Activated naive CD4-positive, alpha-beta T cell treated with anti-CD3 and anti-CD28 coated beads, Interleukin-2, amount 50 U/mL, for 16 hours (primary cell): ENCODE results near the gene GALNT2.

ENCODE experiments used
- DNase-seq: peaks from one replicate; pipeline ENCODE4 v3.0.0-alpha.2; 2020

The GALNT2 gene

DNA sequence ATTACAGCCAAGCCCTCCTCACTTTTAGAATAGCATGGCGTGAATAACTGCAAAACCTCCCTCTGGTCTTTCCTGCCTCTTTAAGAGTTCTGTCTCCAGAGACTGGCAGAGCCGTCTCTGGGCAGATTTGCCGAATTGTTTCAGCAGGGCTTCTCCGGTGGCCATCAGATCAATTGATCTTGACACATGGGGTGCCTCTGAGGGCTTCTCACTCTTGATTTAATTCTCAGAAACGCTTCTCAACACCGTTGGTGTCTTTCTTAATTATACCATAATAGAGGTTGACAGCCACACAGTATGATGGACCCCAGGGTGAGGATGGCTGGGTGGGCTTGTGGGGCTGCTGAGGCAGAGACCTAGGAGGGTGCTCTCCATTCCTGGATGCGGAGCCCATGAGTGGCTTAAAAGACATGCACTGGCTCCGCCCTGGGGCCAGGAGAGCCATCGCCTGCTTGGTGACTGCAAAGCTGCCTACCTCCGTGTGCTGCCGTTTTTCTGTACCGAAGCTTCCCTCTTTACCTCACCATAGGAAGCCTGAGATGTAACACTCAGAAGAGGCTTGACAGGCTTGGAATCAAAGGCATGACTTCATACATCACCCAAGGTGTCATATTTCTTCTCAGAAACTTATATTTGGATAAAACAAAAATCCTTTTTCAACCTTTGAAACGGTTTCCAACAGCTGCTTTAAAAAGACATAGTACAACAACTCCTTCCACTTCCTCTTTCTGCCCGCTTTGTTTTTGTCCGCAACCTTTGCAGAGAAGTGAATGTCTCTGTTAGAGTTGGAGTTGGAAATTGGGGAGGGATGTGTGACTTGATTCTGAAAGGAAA lies 82.9 kb downstream of the GALNT2 start:
- no peak for DNase-seq

DNA sequence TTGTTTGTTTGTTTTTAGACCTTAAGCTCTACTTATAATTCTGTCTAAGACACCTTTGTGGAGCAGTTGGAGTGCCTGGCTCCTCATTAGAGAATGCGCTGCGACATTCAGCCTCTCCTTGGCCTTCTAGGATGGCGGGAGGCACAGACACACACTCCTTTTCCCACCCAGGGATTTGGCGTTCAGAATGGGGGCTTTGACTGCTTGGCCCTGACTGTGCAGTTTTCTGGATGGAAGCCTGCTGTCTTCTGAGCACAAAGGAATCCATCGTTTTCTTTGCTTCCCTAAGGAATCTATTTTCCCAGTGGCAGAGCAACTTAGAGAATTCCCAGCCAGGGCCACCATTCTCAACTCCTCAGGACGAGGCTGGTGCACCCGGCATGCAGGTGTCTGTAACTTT lies 83.6 kb downstream of the GALNT2 start:
- no peak for DNase-seq

DNA sequence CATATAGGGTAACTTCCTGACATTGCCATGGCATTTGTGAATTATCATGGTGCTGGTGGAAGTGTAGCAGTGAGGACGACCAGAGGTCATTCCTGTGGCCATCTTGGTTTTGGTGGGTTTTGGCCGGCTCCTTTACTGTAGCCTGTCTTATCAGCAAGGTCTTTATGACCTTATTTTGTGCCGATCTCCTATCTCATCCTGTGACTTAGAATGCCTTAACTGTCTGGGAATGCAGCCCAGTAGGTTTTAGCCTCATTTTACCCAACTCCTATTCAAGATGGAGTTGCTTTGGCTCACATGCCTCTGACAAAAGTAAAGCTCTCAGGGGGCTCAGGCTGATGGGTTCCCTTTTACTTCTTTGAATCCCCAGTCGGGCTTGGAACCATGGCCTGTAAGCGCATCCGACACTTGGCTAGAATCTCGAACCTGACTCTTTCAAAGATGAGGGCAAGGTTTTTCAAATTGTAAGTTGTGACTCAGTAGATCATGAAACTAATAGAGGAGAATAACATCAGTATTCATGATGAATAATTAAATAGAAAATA lies 85.0 kb downstream of the GALNT2 start:
- no peak for DNase-seq

DNA sequence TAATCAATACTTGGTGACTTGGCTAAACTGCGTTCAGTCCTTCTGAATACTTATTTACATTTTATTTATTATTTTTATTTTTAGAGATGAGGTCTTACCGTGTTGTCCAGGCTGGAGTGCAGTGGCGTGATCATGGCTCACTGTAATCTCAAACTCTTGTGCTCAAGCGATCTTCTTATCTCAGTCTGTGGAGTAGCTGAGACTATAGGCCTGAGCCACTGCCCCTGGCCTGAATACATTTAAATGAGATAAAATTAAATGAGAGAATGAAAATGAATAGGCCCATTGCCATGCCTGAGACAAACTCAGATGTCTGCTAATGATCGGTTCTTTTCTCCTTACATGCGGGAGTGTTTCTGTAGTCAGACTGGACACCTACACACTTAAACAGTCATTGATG lies 86.0 kb downstream of the GALNT2 start:
- no peak for DNase-seq

DNA sequence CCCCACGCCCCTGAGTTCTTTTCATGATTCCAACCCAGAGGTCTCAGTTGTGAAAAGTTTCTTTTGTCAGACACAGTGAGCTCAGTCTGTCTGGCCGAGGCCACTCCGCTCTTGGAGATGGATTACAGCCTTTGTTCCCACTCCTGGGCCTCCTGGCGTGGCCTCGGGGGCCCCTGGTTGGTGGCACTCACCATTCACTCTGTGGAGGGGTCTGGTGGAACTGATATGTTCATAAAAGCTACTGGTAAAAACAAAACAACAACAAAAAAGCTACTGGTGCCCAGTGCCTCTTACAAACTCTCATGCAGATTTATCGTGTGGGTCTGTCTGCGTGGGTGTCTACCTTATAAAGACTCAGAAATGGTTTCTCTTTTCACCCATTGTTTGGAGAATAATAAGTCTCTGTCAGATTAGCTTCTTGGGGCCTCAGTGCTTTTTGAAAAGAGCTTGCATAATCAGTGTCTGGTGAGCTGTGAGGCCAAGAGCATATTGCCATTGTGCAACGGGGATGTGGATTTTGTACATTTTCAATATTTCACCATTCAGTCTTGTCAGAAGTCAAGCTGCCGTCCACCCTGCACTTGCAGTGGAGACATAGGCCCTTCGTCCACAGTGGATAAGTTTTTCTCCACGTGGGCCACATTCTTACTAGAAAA lies 86.7 kb downstream of the GALNT2 start:
- DNase-seq, result no peak

DNA sequence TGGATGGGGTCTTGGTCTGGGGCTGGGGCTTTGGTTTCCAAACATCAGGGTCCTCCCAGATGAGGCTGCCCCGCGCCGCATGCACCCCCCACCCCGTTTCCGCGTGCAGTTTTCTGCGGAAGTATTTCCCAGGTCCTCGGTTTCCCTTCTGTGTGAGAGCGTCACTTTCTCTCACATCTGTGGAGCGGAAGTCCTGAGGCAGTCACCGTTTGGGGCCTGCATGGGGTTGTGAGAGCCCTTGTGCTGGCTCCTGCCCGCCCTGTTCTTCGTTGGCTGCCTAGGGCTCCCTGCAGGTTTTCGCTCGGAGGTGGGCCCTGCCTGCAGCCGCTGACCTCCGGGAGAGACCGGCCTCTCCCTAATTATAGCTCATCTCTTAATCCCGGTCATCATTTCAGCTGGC lies 88.0 kb downstream of the GALNT2 start:
- no peak for DNase-seq

DNA sequence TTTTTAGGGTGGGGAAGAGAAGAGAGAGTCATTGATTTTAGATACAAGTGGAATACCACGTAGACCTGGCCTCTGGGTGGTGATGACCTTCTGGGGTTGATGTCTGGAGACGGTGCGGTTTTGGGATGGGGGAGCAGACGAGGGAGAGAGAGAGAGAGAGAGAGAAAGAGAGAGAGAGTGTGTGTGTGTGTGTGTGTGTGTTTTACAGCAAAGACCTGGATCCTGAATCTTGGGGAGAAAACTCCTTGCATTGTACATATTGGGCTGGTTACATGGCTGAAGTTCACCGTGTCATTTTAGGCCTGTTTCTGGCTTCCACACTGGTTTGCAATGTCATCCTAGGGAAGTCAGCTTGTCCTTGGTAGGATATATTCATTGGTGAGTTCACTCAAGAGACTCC lies 89.0 kb downstream of the GALNT2 start:
- no peak for DNase-seq

DNA sequence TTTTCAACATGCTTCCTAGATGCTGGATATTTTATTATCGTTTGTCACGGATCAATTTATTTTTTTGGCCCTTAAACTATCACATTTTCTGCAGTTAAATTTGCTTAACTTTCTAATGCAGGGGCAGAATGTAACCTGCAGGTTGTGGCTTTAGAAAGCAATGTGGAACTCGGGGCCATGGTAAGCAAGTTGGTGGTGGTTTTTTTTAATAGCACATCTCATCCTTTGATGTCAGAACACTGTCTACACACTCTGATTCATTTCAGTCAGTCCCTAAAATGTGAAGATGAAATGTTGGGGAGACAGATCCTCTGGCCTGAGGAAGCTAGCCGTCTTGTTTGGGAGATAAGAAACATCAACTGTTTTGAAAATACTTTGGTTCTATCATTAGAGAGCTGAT lies 89.5 kb downstream of the GALNT2 start:
- no peak for DNase-seq

DNA sequence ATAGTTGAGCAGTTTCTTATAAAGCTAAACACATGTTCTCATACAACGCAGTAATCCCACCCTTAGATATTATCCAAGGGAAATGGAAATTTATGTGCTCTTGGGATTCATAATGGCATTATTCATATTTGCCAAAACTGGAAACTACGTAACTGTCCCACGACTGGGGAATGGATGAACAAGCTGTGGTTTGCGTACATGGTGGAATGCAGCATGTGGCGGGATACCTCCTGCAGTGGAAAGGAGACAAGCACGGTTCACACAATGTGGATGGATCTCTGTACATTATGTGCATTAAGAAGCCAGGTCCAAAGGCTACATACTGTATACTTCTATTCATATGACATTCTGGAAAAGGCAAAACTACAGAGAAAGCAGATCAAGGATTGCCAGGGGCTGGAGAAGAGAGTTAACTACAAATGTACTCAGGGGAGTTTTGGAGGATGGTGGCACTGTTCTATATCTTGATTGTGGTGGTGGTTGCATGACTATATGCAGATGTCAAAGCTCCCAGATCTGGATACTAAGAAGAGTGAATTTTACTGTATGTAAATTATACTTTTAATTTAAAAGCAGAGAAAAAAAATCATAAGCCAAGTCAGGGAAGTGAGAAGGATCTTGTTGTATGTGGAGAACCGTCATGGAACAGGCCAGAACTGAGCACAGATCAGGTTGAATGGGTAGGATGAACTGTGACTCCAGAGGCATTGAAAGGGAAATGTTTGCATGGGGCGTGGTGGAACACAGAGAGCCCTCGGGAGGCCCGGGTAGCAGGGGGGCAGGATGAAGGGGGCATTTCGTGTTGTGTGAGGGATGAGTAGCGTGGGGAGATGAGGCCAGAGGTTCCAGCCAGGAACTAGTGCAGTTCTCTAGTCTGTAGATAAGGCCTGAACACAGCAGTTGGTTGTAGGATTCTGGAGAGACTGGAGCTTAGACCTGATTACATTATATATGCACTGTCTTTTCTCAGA lies 90.7 kb downstream of the GALNT2 start:
- no peak for DNase-seq

DNA sequence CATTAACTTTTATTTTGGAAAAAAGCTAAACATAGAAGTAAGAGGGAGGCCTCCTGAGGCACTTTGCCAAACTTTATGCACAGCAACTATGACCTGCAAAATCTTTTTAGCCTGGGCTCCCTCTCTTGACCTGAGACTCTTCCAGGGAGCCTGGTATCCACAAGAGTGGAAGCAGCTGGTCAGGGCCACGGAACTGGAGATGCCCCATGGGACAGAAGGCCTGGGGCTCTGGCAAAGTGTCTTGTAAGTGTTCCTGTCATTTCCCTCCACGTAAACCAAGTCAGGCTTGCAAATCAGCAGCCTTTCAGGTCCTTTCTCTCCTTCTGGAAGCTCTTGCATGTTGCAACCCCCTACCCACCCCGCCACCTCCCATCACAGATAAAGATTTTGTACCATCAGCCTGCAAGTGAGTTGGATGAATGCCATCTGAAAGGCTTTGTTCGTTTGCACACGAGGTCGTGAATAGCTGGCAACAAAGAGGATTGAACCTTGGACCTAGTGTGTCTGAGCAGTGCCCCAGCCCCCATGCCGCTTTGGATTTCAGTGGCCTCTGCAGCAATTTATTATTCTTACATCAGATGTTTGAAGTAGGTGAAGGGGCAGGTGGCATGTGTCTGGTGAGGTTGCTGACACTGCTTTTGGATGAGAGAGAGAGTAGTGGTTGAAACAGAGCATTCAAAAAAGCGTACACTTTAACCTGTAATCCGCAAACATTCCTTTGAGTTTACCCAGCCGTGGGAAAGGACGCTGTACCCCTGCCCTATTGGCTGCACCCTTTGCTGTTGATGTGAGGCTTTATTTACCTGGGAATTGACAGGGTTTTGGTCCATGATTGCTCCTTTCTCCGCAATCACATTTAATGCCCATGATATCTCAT lies 91.6 kb downstream of the GALNT2 start:
- DNase-seq, result no peak

DNA sequence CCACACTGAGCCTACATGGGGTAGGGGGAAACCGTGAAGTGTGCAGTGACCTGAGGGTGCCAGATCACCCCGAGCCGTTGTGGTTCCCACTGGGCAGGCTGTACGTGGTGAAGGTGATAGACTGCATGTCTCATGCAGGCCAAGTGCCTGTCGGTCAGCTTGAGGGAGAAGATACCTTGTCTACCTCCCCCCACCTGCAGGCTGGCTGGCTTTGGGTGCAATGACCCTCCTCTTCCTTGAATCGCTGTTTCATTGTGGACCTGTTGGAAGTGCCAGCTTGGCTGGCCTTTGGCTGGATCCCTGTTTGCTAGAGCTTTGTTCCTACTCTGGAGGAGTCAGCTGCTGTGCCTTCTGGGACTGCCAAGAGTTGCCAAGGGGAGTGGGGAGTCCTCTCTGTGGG lies 92.5 kb downstream of the GALNT2 start:
- no peak for DNase-seq

DNA sequence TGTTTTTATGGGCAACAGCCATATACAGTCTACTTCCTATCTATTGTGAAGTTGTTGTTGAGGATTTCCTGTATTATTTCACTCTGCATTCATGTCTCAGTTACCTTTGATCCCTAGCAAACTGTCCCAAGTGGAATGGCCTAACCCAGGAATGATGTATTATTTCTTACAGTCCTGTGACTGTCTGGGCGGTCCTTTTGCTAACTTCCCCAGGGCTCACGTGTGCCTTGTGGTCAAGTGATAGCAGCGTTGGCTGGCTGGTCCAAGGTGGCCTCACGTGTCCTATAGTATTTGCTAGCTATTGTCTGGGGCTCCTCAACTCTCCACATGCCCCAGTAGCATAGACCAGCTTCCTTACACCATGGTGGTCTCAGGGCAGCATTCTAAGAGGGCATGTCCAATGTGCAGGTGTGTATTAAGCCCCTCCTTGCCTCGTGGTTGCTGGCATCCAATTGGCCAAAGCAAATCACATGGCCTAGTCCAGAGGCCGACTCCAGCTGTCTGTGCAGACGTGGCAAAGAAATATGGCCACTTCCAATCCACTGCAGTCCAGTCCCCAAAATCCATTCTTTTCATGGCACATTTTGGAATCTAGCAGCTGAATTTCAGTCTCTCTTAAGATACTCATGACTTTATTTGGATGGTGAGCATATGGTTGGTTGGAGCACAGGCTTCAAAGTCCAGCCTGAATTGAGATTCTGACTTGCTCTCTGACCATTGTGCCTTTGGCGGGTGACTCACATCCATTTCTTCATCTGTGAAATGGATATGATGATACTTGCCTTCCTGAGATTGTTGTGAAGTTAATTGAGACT lies 94.1 kb downstream of the GALNT2 start:
- DNase-seq, result no peak

DNA sequence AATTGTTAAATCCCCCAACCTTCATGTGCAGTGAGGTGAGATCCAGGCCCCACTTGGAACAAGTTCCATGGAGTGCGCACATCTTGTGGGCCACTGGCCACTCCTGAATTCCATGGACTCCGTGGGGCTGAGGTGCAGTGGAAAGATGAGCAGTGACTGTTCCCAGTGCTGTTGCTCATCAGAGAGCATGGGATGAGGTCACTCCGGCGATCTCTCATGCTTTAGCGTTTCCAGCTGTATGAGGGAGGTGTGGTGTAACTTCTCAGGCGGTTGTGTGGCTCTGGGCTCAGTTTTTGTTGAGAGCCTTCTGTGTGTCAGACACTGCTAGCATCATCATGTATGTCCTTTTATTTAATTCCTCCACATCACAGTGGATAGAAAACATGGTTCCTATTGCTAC lies 96.2 kb downstream of the GALNT2 start:
- no peak for DNase-seq

DNA sequence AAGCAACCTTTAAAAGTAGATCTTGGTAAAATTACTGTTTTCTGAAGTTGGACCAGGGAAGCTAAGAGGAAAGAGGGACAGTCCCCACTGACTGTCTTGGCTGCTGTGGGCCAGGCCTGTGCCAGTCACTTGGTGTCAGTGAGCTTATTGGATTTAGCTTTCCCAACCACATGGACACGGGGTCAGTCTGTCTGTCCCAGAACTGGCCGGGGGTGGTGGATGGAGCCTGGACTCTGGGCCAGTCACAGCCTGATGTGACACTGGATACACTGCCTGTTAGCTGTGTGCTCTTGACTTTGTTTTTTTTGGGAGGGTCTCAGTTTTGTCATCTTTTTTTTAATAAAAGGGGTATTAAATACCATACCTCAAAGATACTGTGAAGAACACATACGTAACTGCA lies 96.7 kb downstream of the GALNT2 start:
- no peak for DNase-seq

DNA sequence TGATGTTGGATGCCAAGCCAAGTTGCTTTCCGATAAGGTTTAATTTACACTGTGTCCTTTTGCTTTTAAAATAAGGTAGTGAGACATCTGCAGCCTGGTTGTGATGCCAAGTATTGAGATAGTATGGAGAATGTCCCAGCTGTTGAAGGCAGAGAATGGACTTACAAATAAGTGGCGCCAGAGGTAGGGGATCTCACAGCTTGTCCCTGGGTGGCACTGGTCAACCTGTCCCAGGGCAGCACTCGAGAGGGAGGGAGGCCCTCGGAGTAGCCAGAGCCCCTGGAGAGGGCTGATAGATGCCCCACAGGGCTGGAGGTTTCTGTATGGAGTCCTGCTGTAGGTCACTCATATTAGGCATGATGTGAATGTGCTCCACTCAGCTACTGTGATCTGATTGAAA lies 98.5 kb downstream of the GALNT2 start:
- DNase-seq, result no peak

DNA sequence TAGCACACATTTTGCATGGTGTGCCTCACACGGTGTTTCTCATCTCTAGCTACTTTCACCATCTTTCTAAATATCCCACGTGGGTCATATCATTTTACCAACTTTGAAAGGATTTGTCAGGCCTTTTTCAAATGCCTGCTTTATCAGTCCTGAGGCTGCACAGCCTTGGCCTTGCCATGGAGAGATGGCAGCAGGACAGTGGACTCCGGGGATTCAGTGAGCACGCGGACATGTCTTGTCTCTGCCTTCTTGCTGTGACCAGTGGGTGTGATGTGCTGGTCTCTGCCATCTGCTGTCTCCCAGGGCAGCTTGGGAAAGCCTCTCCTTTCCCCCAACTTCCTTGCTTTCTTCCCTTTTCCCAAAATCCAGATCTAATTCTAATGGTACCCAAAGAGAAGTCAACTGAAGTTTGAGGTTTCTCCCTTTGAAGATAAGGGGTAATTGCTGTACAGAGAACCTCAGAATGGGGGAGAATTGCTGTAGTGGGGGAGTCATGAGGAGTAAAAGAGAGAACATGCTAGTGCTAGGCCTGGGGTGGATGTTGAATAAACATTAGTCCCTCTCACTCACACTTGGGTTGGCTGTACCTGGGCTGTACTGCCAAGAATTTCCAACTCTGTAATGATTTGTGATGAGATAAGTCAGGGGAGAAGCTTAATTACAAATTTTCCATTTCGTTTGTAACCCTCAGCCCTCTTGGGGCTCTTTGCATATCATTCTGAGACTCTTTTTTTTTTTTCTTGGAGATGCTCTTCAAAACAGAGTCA lies 99.5 kb downstream of the GALNT2 start:
- DNase-seq, result no peak

DNA sequence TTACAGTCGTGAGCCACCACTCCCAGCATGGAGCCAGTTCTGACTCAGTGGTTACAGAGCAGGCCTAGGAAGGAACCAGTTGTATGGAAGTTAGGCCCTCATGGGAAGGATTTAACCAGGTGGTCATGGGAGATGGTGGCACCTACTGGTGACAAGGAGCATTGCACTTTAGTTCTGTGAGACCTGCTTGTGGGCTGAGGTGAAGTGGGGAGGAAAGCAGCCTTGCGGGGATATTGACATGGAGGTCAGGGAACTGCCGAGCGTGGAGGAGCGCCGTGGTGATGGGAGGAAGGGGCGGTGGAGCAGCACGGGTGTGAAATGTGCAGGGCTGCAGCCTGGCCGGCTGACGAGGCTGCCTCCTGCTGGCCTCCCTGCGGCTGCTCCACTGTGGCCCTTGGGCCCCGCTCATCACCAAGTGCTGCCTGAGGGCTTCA lies 100.4 kb downstream of the GALNT2 start:
- DNase-seq, result peak; percentile 26

DNA sequence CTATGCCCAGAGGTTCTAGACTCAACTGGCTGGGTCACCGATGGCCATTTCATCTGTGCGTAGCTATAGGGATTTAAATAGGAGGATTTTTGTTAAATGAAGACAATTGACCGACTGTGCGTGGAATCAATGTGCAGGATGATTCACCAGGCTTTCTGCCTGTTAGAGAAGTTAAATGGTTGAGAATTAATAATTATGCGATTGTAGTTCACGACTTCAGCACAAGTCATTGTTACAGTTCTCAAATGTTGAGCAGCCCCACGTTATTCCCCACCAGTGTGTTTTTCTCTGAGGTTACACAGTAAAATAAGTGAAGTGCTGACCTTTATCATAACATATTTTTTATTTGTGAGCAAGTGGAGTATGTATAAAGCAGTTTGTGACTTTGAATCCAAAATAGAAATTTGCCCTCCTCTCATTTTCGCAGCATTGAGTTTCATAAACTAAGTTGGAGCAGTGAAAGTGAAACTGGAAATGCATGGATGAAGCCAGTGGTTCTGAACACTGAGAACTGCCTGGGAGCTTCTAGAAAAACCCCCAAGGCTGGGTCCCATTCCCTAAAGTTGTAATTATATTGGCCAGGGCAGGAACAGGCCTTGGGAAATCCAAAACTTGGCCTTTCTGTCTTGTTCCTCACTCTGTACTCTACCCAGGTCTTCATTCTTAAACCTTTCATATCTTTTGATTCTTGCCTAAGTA lies 102.6 kb downstream of the GALNT2 start:
- DNase-seq, result no peak

DNA sequence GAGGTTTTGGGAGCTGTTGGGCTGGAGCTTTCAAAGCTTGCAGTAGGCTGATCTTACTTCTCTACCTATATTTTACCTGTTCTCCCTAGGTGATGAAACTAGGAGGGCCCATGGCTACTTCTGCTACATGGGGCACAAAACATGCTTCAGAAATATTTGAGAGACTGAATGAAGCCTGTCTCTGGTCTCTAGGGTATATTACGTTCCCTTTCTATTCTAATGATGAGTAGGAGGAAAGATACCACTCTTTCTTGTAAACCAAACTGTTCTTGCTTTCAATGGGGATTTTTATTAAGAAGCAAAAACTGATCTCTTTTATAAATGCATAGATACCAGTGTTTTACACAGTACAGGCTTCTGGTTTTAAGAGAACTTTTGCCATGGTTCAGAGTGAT lies 103.1 kb downstream of the GALNT2 start:
- no peak for DNase-seq

DNA sequence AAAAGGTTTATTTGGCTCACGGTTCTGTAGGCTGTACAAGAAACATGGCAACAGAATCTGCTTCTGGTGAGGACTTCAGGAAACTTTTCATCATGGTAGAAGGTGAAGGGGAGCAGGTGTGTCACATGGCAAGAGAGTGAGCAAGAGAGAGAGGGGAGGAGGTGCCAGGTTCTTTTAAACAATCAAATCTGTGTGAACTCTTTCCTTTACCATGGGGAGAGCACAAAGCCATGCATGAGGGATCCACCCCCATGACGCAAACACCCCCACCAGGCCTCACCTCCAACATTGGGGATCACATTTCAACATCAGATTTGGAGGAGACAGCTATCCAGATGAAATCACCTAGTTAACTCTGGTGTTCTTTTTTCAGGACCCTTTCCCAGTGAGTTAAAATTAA lies 103.6 kb downstream of the GALNT2 start:
- DNase-seq, result no peak
